Loucy (cell line): Measurements from ENCODE around the gene TMEM132C.

ENCODE experiments used
- H2AFZ ChIP-seq: fragments of 200-600 bp; sonication (generic); 2 replicates; pipeline ENCODE4 v1.6.0; 2016; ENCODE audit warnings: antibody characterized with exemption, mild to moderate bottlenecking, low read length, moderate library complexity
- H3F3A ChIP-seq: fragments of 200-600 bp; 2 replicates; pipeline ENCODE4 v1.6.0; 2016; ENCODE audit warnings: antibody characterized with exemption, low read depth, mild to moderate bottlenecking
- H3K27me3 ChIP-seq: fragments of 200-600 bp; sonication (generic); 2 replicates; pipeline ENCODE4 v1.6.1; 2014; ENCODE audit warnings: low read length, mild to moderate bottlenecking; ENCODE audit not compliant: insufficient read depth, poor library complexity, severe bottlenecking
- H3K36me3 ChIP-seq: fragments of 200-600 bp; sonication (generic); 2 replicates; pipeline ENCODE4 v1.6.1; 2016; ENCODE audit warnings: low read length; ENCODE audit not compliant: insufficient read depth
- H3K4me1 ChIP-seq: fragments of 200-600 bp; sonication (generic); 2 replicates; pipeline ENCODE4 v1.5.1; 2014; ENCODE audit warnings: low read length, mild to moderate bottlenecking; ENCODE audit not compliant: insufficient read depth, poor library complexity, severe bottlenecking
- H3K4me2 ChIP-seq: fragments of 200-600 bp; sonication (generic); 2 replicates; pipeline ENCODE4 v1.6.0; 2014; ENCODE audit warnings: antibody characterized with exemption, low read length, low read depth, mild to moderate bottlenecking; ENCODE audit not compliant: poor library complexity, severe bottlenecking
- H3K4me3 ChIP-seq: fragments of 200-600 bp; sonication (generic); 2 replicates; pipeline ENCODE4 v1.5.1; 2014; ENCODE audit warnings: low read length, mild to moderate bottlenecking, mixed read lengths; ENCODE audit not compliant: poor library complexity, severe bottlenecking
- H3K79me2 ChIP-seq: fragments of 200-600 bp; sonication (generic); 2 replicates; pipeline ENCODE4 v1.6.1; 2014; ENCODE audit warnings: low read length; ENCODE audit not compliant: insufficient read depth
- H3K9ac ChIP-seq: fragments of 200-600 bp; sonication (generic); 2 replicates; pipeline ENCODE4 v1.6.0; 2014; ENCODE audit warnings: mild to moderate bottlenecking, low read depth, low read length, moderate library complexity; ENCODE audit not compliant: poor library complexity, severe bottlenecking
- H3K9me2 ChIP-seq: fragments of 200-600 bp; sonication (generic); replicated peaks from 2 replicates; pipeline ENCODE4 v1.6.1; 2016; ENCODE audit warnings: low read depth, low read length, mixed read lengths
- H3K9me3 ChIP-seq: fragments of 200-600 bp; sonication (generic); 2 replicates; pipeline ENCODE4 v1.6.1; 2014; ENCODE audit warnings: mild to moderate bottlenecking, antibody characterized with exemption, low read length, low read depth; ENCODE audit not compliant: insufficient read depth
- H4K20me1 ChIP-seq: fragments of 200-600 bp; sonication (generic); 2 replicates; pipeline ENCODE4 v1.6.0; 2014; ENCODE audit warnings: antibody characterized with exemption, low read length, mild to moderate bottlenecking; ENCODE audit not compliant: insufficient read depth, poor library complexity, severe bottlenecking
- CTCF ChIP-seq: fragments of 200-600 bp; sonication (generic); conservative IDR thresholded peaks from 2 replicates; pipeline ENCODE4 v1.5.1; 2014; ENCODE audit warnings: mild to moderate bottlenecking, antibody characterized with exemption, low read length
- EZH2phosphoT487 ChIP-seq: fragments of 200-600 bp; IDR thresholded peaks from 2 replicates; pipeline ENCODE4 v1.6.1; 2018; ENCODE audit warnings: antibody characterized with exemption, mild to moderate bottlenecking, moderate library complexity, borderline replicate concordance

The TMEM132C gene

GRCh38 chr12:128609861-128610260 lies 342.9 kb downstream of the TMEM132C start:
- TF ChIP-seq CTCF = no peak
- TF ChIP-seq EZH2phosphoT487 = no peak
- Histone ChIP-seq H3F3A (no peaks in the 10 kb centered on the region), H3K9me3 (no peaks in the 10 kb centered on the region), H3K4me3 (no peak overlapping the region), H4K20me1 (no peaks in the 10 kb centered on the region), H3K79me2 (no peaks in the 10 kb centered on the region), H3K9ac (no peak overlapping the region), H3K36me3 (no peaks in the 10 kb centered on the region), H3K4me1 (no peaks in the 10 kb centered on the region), H3K27me3 (no peaks in the 10 kb centered on the region), H3K4me2 (no peak overlapping the region), H2AFZ (no peak overlapping the region), H3K9me2 (no peaks in the 10 kb centered on the region)

- no peak for TF ChIP-seq EZH2phosphoT487
- no peak for TF ChIP-seq CTCF
- Histone ChIP-seq H3K9ac (no peak overlapping the region), H3K27me3 (no peaks in the 10 kb centered on the region), H4K20me1 (no peaks in the 10 kb centered on the region), H3K36me3 (no peaks in the 10 kb centered on the region), H3K4me3 (no peak overlapping the region), H2AFZ (no peak overlapping the region), H3K79me2 (no peaks in the 10 kb centered on the region), H3K4me1 (no peaks in the 10 kb centered on the region), H3K9me2 (no peaks in the 10 kb centered on the region), H3K9me3 (no peaks in the 10 kb centered on the region), H3K4me2 (no peak overlapping the region), H3F3A (no peaks in the 10 kb centered on the region)
These were observed 344.8 kb downstream of the TMEM132C start for GRCh38 chr12:128611736-128612135.

GRCh38 chr12:128612150-128612850 lies 345.3 kb downstream of the TMEM132C start:
- Histone ChIP-seq H3K4me1 (no peaks in the 10 kb centered on the region), H3K4me2 (no peak overlapping the region), H3F3A (no peaks in the 10 kb centered on the region), H3K9me2 (no peaks in the 10 kb centered on the region), H3K79me2 (no peaks in the 10 kb centered on the region), H3K9me3 (no peaks in the 10 kb centered on the region), H2AFZ (no peak overlapping the region), H3K27me3 (no peaks in the 10 kb centered on the region), H3K4me3 (no peak overlapping the region), H4K20me1 (no peaks in the 10 kb centered on the region), H3K9ac (no peak overlapping the region), H3K36me3 (no peaks in the 10 kb centered on the region)
- no peak for TF ChIP-seq CTCF
- TF ChIP-seq EZH2phosphoT487 = no peak
